ENCODE results near the gene MUC5B.
A peak's percentile ranks its signal among the peaks of the same experiment; 100 is the strongest.
"Not testable (repeated sequence)": the region's sequence is repeated elsewhere in the genome, so short reads cannot be mapped to it uniquely, and the experiment has no call there.

Gene MUC5B

GRCh38 chr11:1202776-1203504, 19.9 kb upstream of the MUC5B start:
- DNase-seq: peak; percentile 54 to 79 (median 79)

- DNase-seq: no peak
These were observed 19.2 kb upstream of the MUC5B start for GRCh38 chr11:1203505-1204271.

GRCh38 chr11:1204381-1205101, 18.3 kb upstream of the MUC5B start:
- DNase-seq: no peak

DNA sequence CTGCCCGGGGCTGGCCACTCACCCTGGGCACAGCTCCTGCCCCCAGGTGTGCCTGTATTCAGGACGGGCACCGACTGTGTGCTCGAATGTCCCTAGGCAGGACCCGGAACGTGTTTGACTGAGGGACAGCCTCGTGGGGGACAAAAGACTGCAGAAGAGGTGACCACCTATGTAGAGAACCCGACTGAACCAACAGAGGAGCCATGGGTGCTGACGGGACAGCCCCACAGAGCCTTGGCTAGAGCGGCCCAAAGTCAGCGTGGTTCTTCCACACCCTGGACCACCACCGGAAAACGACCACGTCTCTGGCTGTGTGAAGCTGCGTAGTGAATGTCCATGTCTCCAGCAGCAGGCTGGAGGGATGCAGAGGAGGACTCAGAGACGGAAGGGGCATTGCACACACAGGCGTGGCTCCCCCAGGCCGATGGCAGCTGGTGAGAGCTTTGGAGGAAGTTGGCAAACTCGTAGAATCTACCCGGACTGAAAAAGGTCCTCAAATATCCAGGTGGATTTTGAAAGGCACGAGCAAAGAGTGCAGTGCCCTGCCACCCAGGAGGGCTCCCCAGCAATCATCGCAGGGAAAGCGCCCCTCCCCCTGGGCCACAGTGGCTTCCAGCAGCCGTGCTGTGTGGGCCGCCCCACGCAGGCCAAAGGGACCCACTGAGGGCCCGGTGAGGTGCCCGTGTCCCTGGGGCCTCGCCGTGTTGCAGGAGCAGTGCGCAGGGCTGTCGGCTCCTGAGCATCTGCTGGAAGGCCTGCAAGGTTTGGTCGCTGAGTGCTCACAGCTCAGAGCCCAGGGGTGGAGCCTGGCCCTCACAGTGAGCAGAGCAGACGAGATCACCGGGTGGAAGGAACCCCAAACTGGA, 17.5 kb upstream of the MUC5B start:
- DNase-seq: no peak

GRCh38 chr11:1205987-1206331, 16.9 kb upstream of the MUC5B start:
- DNase-seq: no peak

- no peak for DNase-seq
These were observed 16.2 kb upstream of the MUC5B start for GRCh38 chr11:1206391-1207271.

DNA sequence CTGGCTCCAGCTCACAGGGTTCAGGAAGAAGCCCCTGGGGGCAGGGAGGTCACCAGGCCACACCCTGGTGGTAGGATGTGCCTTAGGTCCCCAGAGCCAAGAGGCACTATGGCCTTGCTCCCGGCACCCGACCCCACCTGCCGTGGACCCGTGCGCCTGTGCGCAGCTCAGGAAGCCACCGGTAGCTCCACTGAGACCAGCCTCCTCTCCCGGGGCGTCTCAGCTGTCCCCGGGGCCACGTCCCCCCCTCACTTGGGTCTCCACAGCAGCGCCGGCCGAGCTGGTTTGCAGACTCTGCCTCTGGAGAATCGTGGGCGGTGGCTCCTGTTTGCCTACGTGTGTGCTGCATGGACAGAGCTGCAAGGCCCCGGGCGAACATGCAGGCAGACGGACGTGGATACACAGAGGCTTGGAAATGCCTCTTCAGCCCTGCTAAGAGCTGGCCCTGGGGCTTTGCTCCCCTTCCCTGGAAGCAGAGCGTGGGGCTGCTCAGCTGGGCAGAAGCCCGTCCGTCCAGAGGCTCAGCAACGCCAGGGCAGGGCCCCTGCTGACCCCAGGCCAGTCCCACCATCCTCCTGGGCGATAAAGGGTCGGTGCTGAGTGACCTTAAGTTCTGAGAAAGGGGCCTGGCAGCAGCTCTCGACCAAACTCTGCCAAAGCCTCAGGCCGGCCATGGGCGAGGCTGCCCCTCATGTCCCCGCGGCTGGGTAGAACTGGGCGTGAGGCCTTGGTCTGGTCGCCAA, 15.3 kb upstream of the MUC5B start:
- no peak for DNase-seq

GRCh38 chr11:1208144-1208393, 14.8 kb upstream of the MUC5B start:
- DNase-seq: no peak

DNA sequence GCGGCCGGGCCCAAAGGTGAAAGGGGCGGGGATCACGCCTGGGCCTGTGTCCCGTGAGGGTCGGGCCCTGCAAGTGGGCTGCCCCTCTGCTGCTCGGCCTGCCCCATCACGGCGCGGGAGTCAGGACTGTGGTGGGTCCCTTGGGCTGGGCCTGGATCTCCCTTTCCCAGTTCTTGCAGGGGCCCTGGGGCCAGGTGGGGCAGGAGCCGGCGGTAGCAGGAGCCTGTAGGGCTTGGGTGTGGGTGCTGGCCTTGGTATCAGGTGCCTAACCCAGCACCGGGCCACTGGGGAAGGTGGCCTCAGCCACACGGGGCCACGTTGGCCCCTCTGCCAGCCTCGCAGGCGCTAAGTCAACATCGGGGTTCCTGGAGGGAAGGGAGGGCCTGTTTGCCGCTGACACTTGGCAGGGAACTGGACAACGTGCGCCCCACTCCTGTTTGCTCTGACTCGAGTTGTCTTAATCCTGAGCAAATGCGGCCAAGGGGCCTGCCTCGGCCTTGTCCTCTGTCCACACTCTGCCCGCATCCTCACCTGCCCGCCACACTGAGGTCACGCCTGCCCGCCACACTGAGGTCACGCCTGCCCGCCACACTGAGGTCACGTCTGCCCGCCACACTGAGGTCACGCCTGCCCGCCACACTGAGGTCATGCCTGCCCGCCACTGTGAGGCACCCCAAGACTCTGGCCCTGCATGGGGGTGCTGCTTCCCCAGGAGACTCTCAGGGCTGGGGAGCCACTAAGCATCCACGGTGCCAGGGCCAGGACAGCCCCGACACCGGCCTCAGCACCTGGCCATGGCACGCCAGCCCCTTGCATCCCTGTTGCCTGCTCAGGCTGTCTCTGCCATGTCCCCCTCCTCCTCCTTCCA, 14.2 kb upstream of the MUC5B start:
- DNase-seq: no peak

- no peak for DNase-seq
These were observed 13.4 kb upstream of the MUC5B start for GRCh38 chr11:1209371-1210057.

DNA sequence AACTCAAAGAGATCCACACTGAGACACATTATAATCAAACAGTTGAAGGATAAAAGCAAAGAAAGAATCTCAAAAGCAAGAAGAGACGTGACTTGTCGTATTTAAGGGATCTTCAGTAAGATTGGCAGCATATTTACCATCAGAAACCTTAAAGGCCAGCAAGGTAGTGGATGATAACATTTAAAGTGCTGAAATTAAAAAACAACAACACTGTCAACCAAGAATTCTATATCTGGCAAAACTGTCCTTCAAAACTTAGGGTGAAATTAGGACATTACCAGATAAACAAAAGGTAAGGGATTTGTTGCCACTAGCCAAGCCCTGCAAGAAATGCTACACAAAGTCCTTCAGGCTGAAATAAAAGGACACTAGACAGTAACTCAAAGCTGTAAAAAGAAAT, 11.0 kb upstream of the MUC5B start:
- no peak for DNase-seq

DNA sequence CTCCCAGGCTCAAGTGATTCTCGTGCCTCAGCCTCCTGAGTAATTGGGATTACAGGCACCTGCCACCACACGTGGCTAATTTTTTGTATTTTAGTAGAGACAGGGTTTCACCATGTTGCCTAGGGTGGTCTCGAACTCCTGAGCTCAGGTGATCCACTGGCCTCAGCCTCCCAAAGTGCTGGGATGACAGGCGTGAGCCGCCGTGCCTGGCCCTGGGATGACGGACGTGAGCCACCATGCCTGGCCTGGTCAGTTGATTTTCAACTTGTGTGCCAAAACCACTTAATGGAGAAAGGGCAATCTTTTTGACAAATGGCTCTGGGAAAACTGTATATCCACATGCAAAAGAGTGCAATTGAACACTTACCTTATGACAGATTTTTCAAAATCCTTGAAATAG, 7.0 kb upstream of the MUC5B start:
- DNase-seq: not testable (repeated sequence)

DNA sequence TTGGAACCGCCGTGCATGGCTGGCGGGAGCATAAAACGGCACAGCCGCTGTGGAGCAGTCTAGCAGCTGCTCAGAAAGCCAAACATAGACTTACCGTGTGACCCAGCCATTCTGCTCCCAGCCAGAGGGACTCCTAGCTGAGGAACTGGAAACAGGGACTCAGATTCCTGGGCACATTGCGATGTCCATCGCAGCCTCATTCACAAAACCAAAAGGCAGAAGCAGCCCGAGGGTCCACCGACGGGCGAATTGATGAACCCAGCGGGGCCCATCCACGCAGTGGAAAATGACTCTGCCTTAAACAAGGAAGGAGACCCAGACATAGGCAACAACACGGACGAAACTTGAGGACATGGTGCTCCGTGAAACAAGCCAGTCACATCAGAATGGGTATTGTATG, 5.7 kb upstream of the MUC5B start:
- DNase-seq: no peak

DNA sequence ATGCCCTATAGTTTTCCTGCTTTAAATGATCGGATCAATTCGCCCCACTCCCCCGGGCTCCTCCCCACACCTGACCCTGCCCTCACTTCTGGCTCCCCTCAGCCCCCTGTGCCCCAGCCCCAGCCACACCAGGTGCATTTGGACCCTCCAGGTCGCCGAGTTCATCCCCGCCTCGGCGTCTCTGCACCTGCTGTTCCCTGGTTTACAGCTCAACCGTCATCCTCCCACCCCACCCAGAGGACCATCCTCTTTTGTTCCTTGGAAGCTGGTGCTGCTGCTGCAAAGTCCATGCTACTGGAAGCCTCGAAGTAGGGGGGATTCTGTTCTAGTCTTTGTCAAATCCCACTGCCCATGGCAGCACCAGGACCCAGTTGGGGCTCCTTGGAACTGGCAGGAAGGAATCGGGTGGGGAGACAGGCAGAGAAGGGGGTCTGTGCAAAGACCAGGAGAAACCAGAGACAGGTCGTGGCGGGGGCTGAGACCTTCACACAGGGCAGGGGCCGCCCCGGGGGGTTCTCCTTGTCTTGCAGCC, 4.5 kb upstream of the MUC5B start:
- DNase-seq: no peak

GRCh38 chr11:1218788-1219445, 3.9 kb upstream of the MUC5B start:
- no peak for DNase-seq

- DNase-seq: no peak
These were observed 3.4 kb upstream of the MUC5B start for GRCh38 chr11:1219446-1219833.

DNA sequence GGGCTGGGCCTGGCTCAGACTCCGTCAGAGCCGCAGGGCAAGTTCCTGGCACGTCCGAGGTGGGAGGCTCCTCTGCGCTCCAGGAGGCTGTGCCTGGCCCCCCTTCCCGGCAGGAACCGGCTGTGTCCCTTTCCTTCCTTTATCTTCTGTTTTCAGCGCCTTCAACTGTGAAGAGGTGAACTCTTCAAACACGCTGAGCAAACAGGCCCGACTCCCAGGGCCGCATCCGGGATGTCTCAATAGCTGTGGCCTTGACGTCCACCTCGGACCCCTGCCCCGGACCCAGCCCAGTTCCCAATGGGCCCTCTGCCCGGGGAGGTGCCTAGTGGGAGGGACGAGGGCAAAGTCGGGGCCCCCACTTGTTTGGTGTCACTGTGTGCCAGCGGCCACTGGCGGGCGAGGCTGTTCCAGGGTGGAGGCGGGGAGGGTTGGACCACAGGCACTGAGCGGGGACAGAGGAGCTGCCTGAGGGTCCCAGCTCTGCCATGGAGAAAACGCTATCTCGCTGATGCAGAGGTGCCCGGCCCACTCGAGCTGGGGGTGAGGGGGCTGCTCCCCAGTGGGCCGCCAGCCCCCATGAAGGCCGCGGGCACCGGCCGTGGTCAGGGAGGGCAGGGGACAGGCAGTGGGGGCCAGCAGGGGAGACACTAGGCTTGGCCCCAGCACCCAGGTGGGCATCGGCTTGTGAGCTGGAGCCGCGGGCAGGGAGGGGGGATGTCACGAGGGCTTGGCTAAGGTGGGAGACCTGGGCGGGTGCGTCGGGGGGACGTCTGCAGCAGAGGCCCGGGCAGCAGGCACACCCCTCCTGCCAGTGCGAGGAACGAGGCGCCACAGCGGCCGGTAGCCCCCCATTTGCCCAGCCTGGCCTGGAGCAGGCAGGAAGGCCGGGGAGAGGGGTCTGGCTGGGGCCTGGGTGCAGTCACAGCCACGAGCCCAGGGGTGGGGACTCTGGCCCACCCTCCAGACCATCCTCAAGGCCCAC, 2.7 kb upstream of the MUC5B start:
- DNase-seq: no peak

All from suppressor macrophage treated with lipopolysaccharide for 1 hour (primary cell).